IPS-18a (cell line): ENCODE data around the gene PRMT1.

ENCODE experiments used
- H3K27ac ChIP-seq: one replicate; pipeline ENCODE4 v1.5.1; 2013; ENCODE audit warnings: low read length
- H3K27me3 ChIP-seq: one replicate; pipeline ENCODE4 v1.6.1; 2013; ENCODE audit warnings: mild to moderate bottlenecking, low read length; ENCODE audit not compliant: control insufficient read depth, insufficient read depth
- H3K36me3 ChIP-seq: one replicate; pipeline ENCODE4 v1.6.1; 2013; ENCODE audit warnings: low read depth, low read length; ENCODE audit not compliant: control insufficient read depth
- H3K4me1 ChIP-seq: one replicate; pipeline ENCODE4 v1.6.1; 2013; ENCODE audit warnings: low read depth, low read length; ENCODE audit not compliant: control insufficient read depth
- H3K4me3 ChIP-seq: one replicate; pipeline ENCODE4 v1.5.1; 2013; ENCODE audit warnings: low read length
- H3K9ac ChIP-seq: one replicate; pipeline ENCODE4 v1.6.1; 2013; ENCODE audit warnings: mild to moderate bottlenecking, low read length, moderate library complexity
- H3K9me3 ChIP-seq: one replicate; pipeline ENCODE4 v1.6.1; 2013; ENCODE audit warnings: low read depth, low read length; ENCODE audit not compliant: control insufficient read depth

PRMT1 gene

GRCh38 chr19:49664171-49665035 is 12.7 kb upstream of the PRMT1 start:
- peak overlapping the region; percentile 72 for H3K9ac ChIP-seq
- peaks cover 28% of the 10 kb centered on the region for H3K36me3 ChIP-seq
- no peaks in the 10 kb centered on the region for H3K27me3 ChIP-seq
- H3K4me3 ChIP-seq, result peak overlapping the region; percentile 98
- no peaks in the 10 kb centered on the region for H3K9me3 ChIP-seq
- peak overlapping the region; percentile 55 for H3K27ac ChIP-seq
- H3K4me1 ChIP-seq, result peaks cover 5% of the 10 kb centered on the region

DNA sequence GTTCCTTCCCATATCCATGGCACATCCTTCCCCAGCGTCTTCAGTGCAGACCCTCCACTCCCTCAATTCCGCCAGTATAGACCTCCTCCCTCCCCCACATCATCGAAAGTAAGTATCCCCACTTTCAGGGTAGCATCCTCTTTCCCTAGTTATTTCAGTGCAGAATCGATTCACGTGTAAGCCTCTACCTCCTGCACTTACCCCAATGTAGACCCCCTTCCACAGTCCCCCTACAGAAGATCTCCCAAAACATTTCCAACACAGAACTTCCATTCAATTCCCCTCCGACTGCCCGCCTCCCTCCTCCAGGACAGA is 12.1 kb upstream of the PRMT1 start:
- Histone ChIP-seq H3K9me3 (no peaks in the 10 kb centered on the region), H3K4me3 (peak overlapping the region; percentile 98), H3K36me3 (peaks cover 25% of the 10 kb centered on the region), H3K9ac (peak overlapping the region; percentile 72), H3K4me1 (peaks cover 5% of the 10 kb centered on the region), H3K27ac (peak overlapping the region; percentile 55), H3K27me3 (no peaks in the 10 kb centered on the region)

DNA sequence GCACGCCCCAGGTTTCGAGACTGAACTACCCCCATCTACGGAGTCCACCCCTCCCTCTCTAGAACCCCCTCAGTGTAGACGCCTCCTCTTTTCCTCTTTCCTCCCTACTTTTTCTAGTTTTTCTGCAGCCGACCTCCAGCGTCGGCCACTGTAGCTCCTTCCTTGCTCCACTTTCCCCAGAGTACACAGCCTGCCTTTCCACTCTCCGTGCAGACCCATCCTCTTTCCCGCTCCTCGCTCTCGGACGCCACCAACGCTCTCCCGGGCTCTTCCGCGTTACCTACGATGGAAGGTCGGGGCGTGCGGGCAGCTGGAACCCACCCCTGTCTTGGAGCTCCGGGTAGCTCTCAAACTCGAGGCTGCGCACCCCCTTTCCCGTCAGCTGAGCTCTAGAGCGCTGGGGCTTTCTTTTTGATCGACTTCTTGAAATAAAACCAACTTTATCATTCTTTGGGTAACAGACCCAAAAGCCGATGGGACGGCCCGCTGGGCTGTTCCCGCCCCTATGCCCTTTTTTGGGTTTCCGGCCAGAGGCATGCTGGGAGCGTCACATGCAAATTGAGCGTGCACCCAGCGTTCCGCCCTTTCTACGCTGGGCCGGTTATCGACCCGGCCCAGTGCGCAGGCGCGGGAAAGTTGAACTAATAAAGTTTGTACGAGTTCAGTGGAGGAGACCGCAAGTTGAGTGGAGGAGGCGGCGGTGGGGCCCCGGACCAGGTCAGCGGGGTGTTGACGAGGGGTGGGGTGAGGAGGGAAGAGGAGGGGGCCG is 11.5 kb upstream of the PRMT1 start, which contains the start of the genes BCL2L12 and IRF3:
Gene BCL2L12, plus strand, starts transcription at position 583 of the 769 bp plus-strand sequence. CDS start 760 bp downstream, outside the sequence.
Gene IRF3, minus strand, starts transcription at position 507 of the 769 bp plus-strand sequence. CDS start 1,019 bp downstream, outside the sequence.
- peak within 1 kb of the TSS; percentile 98 for H3K4me3 ChIP-seq
- peak within 1 kb of the TSS; percentile 72 for H3K9ac ChIP-seq
- peaks cover 27% of the 10 kb centered on the region for H3K36me3 ChIP-seq
- no peaks in the 10 kb centered on the region for H3K27me3 ChIP-seq
- no peaks in the 10 kb centered on the region for H3K9me3 ChIP-seq
- peaks cover 5% of the 10 kb centered on the region for H3K4me1 ChIP-seq
- peak within 1 kb of the TSS; percentile 55 for H3K27ac ChIP-seq

DNA sequence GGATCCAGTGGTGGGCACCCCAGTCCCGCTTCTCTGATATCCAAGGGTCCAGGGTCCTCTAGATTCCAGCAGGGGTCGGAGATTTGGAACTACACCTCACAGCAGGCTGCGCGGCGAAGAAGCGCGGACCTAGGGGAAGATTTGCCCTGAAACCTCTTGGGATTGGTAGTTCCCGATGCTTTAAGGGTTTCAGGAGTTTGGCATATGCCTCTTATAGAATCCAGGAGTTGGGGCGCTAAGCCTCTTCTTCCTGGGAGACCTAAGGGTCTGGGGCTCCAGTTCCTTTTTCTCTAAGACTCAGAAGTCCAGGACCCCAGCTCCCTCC is 11.0 kb upstream of the PRMT1 start:
- no peak overlapping the region for H3K27ac ChIP-seq
- peaks cover 25% of the 10 kb centered on the region for H3K36me3 ChIP-seq

GRCh38 chr19:49667473-49667872 is 9.6 kb upstream of the PRMT1 start:
- H3K27ac ChIP-seq, result no peak overlapping the region
- peaks cover 10% of the 10 kb centered on the region for H3K4me1 ChIP-seq
- peaks cover 11% of the 10 kb centered on the region for H3K36me3 ChIP-seq
- no peaks in the 10 kb centered on the region for H3K27me3 ChIP-seq
- H3K4me3 ChIP-seq, result no peak overlapping the region
- no peak overlapping the region for H3K9ac ChIP-seq
- H3K9me3 ChIP-seq, result no peaks in the 10 kb centered on the region

More for the DNA sequence above, 11.0 kb upstream of the PRMT1 start:
- peaks cover 5% of the 10 kb centered on the region for H3K4me1 ChIP-seq
- H3K9ac ChIP-seq, result peak overlapping the region; percentile 72
- H3K4me3 ChIP-seq, result peak overlapping the region; percentile 98
- H3K9me3 ChIP-seq, result no peaks in the 10 kb centered on the region
- no peaks in the 10 kb centered on the region for H3K27me3 ChIP-seq

GRCh38 chr19:49669516-49669915 is 7.6 kb upstream of the PRMT1 start:
- H3K36me3 ChIP-seq, result peaks cover 7% of the 10 kb centered on the region
- no peak overlapping the region for H3K27ac ChIP-seq

GRCh38 chr19:49672131-49672919 is 4.7 kb upstream of the PRMT1 start:
- Histone ChIP-seq H3K9me3 (no peaks in the 10 kb centered on the region), H3K4me1 (peaks cover 4% of the 10 kb centered on the region), H3K4me3 (peak overlapping the region; percentile 35), H3K9ac (peak overlapping the region; percentile 30), H3K36me3 (peaks cover 7% of the 10 kb centered on the region), H3K27ac (peak overlapping the region; percentile 29), H3K27me3 (no peaks in the 10 kb centered on the region)

More at GRCh38 chr19:49669516-49669915, 7.6 kb upstream of the PRMT1 start:
- H3K9ac ChIP-seq, result no peak overlapping the region
- no peaks in the 10 kb centered on the region for H3K9me3 ChIP-seq
- H3K4me1 ChIP-seq, result peaks cover 10% of the 10 kb centered on the region
- H3K27me3 ChIP-seq, result no peaks in the 10 kb centered on the region
- H3K4me3 ChIP-seq, result no peak overlapping the region

DNA sequence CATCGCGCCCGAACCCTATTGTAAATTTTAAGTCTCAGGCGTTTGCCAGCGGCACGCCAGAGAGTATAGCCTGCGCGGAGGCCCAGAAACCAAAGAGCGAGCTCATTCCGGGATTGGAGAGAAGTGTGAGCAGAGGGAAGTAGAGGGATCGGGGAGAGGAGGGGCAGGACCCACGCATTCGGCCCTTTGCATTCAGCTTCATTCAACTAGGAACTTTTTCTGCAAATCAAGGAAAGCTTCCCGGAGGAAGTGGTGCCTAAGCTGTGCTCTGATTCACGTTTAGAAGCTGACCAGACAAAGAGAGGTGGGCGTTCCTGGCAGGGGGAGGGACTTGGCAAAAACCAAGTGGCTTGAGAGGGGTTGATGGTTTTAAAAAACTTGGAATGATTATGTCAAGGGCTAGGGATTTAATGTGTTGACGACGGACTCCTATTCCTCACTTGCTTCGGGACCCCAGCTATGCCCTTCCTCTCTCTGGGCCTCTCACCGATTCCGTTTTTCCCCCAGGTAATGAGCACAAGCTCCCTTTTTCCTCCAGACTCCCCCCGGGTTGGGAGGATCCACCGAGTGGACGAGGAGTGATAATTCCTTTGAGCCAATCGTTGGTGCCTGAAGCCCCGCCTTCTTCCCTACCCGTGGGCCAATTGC is 811 bp upstream of the PRMT1 start:
- Histone ChIP-seq H3K4me1 (peaks cover 19% of the 10 kb centered on the region), H3K36me3 (peaks cover 5% of the 10 kb centered on the region), H3K27ac (peak overlapping the region; percentile 99)

GRCh38 chr19:49676784-49677230 is 264 bp upstream of the PRMT1 start:
- H3K9ac ChIP-seq, result peak overlapping the region; percentile 95
- H3K4me1 ChIP-seq, result peaks cover 18% of the 10 kb centered on the region
- peak overlapping the region; percentile 85 for H3K27ac ChIP-seq
- peak overlapping the region; percentile 98 for H3K4me3 ChIP-seq
- H3K9me3 ChIP-seq, result no peaks in the 10 kb centered on the region
- H3K36me3 ChIP-seq, result peaks cover 9% of the 10 kb centered on the region
- H3K27me3 ChIP-seq, result no peaks in the 10 kb centered on the region

More for the DNA sequence above, 811 bp upstream of the PRMT1 start:
- Histone ChIP-seq H3K27me3 (no peaks in the 10 kb centered on the region), H3K9ac (peak overlapping the region; percentile 94), H3K9me3 (no peaks in the 10 kb centered on the region), H3K4me3 (peak overlapping the region; percentile 70)

- Histone ChIP-seq H3K27me3 (no peaks in the 10 kb centered on the region), H3K36me3 (peaks cover 21% of the 10 kb centered on the region), H3K9me3 (no peaks in the 10 kb centered on the region), H3K27ac (peak overlapping the region; percentile 85), H3K4me1 (peaks cover 14% of the 10 kb centered on the region), H3K9ac (peak overlapping the region; percentile 95), H3K4me3 (peak overlapping the region; percentile 98)
These were observed 1.0 kb downstream of the PRMT1 start for GRCh38 chr19:49677901-49678674.
